GM12865 (cell line): Measurements from ENCODE around the gene PLK5.

ENCODE experiments used
- DNase-seq: peaks from one replicate; pipeline ENCODE4 v3.0.0; 2010; ENCODE audit warnings: low read depth
- H3K4me3 ChIP-seq: 2 replicates; pipeline ENCODE4 v1.5.1; 2011; ENCODE audit warnings: mild to moderate bottlenecking, low read depth, low read length, control low read depth
- CTCF ChIP-seq: IDR thresholded peaks from 2 replicates; pipeline ENCODE4 v1.5.1; 2011; ENCODE audit warnings: low read length, control low read depth, low read depth, inconsistent platforms; ENCODE audit not compliant: insufficient read depth; ENCODE audit errors: missing control alignments

Gene PLK5

GRCh38 chr19:1577929-1578618 lies 54.2 kb downstream of the PLK5 start:
- no peak for TF ChIP-seq CTCF
- H3K4me3 ChIP-seq, result no peak overlapping the region
- no peak for DNase-seq

GRCh38 chr19:1579222-1579621 lies 55.3 kb downstream of the PLK5 start:
- no peak for DNase-seq
- H3K4me3 ChIP-seq, result no peak overlapping the region

GRCh38 chr19:1580382-1580781 lies 56.5 kb downstream of the PLK5 start:
- no peak for DNase-seq
- no peak for TF ChIP-seq CTCF

More at GRCh38 chr19:1579222-1579621, 55.3 kb downstream of the PLK5 start:
- TF ChIP-seq CTCF, result no peak

GRCh38 chr19:1580957-1581356 lies 57.1 kb downstream of the PLK5 start:
- DNase-seq, result no peak
- H3K4me3 ChIP-seq, result no peak overlapping the region
- no peak for TF ChIP-seq CTCF

More at GRCh38 chr19:1580382-1580781, 56.5 kb downstream of the PLK5 start:
- H3K4me3 ChIP-seq, result no peak overlapping the region

GRCh38 chr19:1582201-1582600 lies 58.3 kb downstream of the PLK5 start:
- DNase-seq, result no peak
- no peak overlapping the region for H3K4me3 ChIP-seq
- TF ChIP-seq CTCF, result no peak

GRCh38 chr19:1584500-1585242 lies 60.8 kb downstream of the PLK5 start:
- H3K4me3 ChIP-seq, result no peak overlapping the region
- DNase-seq, result no peak
- no peak for TF ChIP-seq CTCF
